GM21825 (cell line): ENCODE results near the gene DGCR2.
"Not testable (repeated sequence)": the region's sequence is repeated elsewhere in the genome, so short reads cannot be mapped to it uniquely, and the experiment has no call there.

Experiments used
- ATAC-seq: cut with Tn5 transposase; IDR thresholded peaks from one replicate; pipeline ENCODE4 v1.9.1; 2021; ENCODE audit warnings: mild to moderate bottlenecking, moderate library complexity; ENCODE audit not compliant: unreplicated experiment

DGCR2 gene

DNA sequence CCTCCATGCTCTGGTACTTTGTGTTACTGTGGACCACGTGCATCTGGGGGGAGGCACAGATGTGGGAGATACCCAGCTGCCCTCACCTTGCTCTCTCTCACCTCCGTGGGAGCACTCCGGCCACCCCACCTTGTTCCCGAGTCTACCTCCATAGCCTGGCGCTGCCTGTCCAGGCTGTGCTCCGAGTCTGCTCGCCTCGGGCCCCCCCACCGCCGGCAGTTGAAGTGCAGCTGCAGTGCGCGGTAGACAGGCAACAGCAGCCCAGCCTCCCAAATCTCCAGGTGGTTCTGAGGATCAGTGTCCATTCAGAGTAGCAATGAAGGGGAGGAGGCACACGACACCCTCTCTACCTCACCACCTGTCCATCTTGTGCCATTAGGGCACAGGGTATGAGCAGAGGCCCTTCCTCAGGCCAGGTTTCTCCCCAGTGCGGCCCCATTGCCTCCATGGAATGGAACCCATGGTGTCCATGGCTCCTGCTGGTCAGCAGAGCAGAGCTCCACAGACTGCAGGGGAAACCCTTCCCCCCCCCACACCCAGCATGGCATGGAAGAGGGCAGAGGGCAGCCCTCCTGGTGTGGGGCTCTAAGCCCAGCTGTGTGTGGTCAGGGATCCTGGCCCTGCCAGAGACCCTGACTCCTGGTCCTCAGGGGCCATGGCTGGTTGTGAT is 89.2 kb downstream of the DGCR2 start:
- ATAC-seq = not testable (repeated sequence)

DNA sequence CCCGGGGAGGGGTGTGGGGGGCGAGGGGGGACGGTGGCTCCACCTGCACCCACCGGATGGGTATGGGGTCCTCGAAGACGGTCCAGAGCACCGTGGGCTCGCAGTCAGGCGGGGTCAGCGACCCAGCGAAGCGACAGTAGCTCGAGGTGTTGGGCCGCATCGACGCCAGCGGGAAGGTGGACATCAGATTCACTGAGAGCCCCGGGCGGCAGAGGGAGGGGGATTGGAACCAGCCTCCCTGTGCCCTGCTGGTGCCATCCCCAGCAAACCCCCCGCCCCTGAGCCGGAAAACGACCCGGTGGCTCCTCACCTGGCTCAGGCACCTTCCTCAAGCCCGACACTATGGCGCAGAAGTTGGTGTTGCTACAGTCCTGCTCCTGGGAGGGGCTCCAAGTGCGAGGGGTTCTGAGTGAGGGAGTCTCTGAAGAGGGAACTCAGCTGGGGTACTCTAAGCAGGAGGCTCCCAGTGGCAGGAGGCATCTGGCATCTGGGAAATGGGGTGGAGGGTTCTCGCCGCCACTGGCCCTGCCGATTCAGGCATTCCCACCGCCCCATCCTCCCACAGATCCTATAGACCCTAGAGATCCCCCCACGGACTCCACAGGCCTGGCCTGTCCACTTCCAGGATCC is 89.9 kb downstream of the DGCR2 start:
- ATAC-seq = not testable (repeated sequence)

DNA sequence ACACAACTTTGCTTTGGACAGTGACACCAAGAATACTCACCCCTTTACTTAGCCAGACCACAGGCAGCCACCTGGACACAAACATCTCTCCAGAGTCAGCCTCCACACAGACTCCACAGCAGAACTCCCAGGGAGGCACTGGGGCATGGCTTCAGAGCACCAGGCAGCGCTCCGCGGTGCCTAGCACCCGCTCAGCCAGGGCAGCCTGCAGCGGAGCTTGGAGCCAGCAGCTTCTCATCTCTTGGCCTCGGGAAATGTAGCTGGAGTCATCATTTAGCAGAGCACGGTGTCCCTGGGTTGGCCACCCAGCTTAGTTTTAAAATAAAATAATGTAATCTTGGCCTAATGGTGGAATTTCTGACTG is 91.3 kb downstream of the DGCR2 start:
- ATAC-seq = not testable (repeated sequence)

DNA sequence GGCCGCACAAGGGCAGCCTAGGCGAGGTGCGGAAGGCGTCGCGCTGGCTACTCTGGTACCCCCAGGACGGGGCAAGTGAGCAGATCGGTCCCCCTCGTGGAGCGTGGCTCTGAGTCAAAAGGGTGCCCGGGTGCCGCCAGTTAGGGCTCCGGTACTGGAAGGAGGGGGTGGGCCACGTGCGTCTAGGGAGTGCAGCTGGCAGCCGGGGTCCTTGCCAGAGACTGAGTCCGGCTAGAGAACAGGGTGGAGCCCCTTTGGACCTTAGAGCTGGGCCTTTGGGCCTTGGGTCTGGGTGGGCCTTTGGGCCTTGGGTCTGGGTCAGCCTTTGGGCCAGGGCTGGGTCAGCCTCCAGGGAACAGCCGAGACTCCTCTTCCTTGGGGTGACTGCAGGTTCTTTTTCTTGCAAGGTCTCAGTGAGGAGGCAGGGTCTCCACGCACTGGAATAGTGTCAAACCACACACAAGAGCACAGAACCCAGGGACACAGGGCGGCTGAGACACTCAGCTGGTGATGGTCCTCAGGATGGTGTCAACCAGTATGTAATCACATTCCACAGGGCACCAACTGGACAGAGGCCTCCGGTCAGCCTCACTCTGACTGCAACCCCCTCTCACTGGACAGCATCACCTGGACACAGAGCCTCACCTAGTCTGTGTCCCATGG is 91.9 kb downstream of the DGCR2 start:
- not testable (repeated sequence) for ATAC-seq

DNA sequence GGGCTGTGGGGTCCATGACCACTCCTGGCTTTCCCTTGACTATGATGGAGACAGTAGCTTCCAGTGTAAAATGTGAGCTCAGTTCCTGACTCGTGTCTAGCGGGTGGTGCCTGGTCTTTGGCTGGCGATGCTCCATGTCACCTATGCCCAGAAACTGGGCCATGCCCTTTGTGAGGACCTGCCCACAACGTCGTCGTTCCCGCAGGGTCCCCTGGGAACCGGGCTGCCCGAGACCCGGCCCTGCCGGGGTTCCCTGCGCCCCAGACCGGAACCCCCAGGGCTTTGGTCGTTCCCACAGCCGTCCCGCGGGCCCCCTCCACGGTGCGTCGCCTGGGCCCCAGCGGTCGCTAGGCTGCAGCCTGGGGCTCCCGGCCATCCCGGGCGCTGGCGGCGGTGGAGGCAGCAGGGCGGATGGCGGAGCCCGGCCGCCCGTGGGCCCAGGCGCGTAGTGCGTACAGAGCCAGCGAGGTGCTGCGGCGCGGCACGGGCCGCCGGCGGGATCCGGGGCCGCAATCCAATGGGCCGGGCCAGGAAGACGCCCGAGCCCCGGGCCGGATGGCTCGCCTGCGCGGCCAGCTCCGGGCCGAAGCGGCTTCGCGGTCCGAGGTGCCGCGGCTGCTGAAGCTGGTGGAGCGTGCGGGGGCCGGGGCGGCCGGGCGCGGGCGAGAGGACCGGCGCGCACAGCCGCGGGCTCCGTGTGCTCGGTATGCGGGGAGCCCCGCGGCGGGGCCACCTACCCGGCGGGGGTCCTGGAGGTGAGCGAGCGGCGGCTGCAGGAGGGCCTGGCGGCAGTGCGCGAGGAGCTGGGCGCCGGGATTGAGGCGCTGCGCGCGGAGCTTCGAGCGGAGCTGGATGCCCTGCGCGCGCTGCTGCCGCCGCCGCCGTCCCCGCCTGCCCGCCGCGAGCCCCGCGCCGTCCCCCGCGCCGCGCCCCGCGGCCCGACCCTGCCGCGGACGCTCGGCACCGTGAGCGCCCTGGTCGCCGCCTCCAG is 92.8 kb downstream of the DGCR2 start:
- not testable (repeated sequence) for ATAC-seq

DNA sequence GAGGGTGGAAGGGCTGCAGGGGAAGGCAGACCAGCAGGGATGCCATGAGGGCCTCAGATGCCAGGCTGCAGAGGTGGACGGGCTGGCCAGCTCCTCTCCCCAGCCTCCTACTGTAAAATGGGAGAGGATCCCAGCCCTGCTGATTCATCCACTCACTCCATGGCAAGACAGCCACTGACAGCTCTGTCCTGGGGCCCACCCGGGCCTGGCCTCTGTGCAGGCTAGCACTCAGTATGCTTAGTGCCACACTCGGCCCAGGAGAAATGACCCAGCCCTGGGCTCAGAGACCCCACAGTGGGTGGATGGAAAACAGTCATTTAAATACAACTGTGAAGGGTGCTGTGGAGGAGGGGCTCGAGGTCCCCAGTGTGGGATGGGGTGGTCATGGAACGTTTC is 94.2 kb downstream of the DGCR2 start:
- ATAC-seq = not testable (repeated sequence)

DNA sequence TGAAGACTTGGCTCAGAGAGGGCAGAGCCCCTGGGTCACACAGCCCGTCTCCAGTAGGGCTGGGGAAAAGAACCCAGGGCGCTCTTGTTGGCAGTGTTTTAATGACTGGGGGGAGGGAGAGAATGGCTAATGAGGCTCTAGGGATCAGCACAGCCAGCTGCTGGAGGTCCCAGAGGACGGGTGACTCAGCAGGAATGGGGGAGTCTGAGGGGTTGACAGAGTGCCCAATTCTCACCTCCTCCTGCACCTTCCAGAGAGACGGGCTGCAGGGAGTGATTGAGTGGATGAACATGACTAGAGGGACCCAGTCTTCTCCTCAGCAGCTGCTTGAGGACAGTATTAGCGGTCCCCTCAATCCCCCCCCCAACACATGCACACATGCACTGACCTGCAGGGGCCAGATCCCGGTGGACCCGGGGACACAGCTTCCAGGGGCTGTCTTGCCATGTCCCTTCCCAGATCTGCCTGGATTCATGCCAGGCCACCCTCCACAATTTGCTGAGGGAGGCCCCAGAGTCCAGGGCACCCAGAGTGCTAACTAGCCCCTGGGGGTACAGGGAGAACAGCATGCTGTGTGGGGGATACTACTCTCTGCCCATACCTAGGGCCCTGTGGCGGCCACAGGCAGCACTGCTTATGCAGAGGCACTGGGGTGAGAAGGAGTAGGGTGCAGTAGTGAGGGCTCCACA is 94.7 kb downstream of the DGCR2 start:
- not testable (repeated sequence) for ATAC-seq

DNA sequence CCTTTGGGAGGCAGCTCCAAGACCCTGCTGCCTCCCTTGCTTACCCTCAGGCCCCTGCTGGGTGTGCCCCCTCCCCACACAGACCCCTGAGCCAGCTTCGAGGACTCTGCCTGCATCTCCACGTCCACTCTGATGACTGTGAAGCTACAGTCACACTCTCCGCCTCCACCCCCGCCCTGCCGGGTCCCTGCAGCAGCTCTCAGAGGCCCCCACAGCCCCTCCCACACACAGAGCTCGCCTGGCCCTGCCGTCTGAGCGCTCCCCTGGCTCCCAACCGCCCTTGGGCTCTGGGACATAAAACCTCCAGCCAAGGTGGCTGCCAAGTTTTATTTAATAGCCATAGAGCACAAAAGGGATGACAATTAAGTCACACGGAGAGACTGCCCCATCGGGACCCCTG is 96.1 kb downstream of the DGCR2 start:
- ATAC-seq = not testable (repeated sequence)

DNA sequence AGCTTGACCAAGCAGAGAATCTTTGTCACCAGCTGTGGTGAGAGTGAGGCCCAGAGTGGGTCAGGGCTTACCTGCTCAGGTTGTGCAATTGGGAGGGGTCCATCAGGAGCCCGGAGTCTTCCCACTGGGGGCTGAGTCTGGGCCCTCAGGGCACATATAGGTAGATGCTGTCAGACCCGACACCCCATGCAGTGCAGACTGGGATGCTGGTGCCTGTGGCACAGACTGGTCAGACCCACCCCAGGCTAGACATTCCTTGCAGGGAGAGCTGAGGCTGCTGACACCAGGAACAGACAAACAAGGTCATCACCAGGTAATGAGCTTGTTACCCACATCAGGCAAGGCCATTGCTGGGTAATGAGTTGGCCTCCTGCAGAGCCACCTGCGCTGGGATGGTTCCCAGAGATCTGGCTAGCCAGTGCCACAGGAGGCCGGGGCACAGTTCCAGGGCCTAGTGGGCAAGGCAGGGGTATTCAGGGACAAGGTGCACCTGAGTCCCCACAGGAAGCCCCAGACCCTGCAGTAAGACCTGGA is 97.2 kb downstream of the DGCR2 start:
- ATAC-seq = not testable (repeated sequence)

DNA sequence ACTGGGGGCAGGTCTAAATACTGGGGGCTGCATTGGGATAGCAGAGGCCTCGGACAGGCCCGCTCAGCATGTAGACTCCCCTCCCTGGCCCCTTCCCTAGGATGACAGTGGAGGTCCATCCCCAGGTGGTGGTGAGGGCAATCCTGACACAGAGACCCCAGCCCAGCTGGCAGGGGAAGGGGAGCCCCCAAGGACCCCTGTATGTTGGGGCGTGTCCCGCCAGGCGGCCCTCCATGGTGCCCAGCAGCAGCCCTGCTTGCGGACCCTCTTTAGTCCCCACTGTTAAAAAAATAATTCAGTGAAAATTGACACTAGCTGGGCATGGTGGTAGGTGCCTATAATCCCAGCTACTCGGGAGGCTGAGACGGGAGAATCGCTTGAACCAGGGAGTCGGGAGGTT is 98.3 kb downstream of the DGCR2 start:
- not testable (repeated sequence) for ATAC-seq

DNA sequence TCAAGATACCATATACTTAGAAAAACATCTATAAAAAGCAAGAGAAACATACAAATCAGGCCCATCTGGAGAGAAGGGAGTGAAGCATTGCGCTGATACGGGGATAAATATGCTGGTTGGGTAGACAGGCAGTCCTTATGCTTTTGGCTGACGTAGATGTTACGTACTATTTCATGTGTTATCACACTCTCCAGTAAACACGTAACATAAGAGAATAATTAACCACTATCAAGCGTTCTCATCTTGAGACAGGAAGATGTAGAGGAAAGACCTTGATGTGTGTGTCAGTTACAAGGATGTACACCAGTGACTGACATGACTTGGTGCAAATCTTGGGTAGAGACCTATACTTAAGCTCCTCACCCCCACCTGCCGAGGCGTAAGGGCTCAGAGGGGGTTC is 99.5 kb downstream of the DGCR2 start:
- ATAC-seq = no peak

DNA sequence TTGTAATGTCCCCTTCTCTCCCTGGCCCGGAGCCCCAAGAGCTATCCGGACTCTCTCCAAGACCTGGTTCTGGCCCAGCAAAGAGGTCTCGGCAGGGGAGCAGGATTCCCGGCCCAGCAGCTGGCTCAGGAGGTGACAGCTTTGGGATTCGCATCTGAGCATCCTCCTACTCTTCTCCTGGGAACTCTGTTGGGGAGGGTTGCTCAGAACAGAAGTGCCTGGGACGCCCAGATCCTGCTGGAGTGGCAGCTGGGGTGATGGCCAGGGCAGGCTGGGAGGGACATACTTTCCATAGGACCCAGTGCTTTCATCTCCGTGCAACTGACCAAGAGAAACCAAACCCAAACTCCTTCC is 102.6 kb downstream of the DGCR2 start:
- no peak for ATAC-seq

DNA sequence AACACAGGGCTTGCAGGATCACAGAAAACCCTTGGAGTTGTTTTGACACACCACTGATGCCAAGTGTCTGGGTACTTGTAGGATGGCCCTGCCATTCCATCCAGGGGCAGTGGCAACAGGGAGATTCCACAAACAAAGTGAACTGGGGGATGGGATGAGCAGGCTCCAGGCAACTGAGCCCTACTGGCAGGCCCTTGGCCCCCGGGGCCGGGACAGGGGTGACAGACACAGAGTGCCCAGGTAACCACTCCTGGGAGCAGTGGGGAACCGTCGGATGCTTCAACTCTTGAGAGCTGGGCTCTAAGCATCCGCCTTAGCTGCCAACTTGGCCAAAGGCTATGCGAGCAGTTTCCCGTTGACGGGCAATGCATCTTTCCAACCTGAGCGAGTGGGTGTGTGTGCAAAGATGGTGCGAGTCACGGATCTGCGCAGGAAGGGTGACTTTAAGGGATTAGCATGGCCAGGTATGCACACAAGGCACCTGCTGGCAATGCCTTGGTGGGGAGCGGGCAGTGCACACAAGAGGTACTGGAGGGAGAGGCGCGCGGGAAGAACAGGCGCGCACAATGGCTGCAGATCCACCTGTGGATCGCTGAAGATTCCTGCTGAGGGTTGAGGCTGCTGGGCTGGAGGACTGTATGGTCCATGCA is 103.1 kb downstream of the DGCR2 start:
- no peak for ATAC-seq

DNA sequence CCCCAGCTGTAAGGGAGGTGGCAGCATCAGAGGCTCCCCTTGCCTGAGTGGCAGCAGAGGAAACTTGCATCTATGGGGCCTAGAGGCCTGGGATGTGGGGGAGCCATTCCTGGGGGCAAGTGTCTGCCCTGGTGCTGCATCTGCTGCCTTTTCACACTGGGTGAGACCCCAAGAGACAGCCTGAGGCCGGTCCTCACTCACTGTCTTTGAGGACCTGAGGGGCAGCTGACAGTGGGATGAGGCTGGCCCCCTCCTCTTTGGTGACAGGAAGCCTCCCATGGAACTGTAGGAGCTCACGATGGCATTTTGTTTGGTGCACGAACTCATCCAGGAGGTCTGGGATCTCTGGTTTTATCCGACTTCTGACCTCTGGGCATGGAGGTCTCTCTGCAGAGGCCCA is 104.0 kb downstream of the DGCR2 start:
- no peak for ATAC-seq

DNA sequence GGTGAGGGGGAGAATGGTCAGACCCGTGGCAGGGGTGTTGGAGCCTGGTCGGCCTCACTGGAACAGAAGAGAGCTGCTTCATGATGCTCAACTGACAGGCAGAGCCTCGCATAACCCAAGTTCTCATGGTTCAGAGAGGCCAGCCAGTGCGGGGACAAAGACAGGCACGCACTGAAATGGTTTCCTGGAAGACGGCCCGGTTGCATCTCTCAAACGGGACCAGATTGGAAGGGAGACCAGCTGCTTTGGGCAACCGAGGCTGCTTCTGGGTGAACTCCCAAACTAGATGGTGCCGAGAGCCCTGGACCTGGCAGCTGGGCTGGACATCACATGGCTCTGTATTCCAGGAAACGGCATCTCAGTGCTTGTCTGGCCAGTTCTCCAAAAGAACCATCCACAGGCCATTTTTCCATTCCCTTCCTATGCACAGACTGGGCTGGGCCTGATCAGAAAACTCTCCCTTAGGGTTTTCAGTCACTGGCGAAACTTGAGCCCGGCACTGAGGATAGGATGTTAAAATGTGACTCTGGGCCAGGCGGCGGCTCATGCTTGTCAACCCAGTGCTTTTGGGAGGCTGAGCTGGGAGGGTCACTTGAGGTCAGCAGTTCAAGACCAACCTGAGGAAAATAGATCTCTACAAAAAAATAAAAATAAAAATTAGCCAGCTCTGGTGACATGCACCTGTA is 106.0 kb downstream of the DGCR2 start:
- no peak for ATAC-seq

DNA sequence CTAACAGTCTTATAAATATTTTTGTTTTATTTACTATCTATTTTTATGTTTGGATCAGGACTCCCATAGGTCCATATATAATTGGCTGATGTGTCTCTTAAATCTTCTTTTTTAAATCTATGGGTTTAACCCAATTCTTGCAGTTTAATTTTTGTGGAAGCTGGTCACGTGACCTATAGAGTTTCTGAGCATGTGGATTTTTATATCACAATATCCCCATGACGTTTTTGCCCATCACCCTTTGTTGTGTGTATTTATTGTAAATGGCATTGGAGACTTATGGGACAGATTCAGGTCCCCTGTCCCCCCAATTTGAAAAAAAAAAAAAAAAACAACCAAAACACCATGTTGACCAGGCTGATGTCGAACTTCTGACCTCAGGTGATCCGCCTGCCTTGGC is 107.3 kb downstream of the DGCR2 start:
- ATAC-seq = no peak

DNA sequence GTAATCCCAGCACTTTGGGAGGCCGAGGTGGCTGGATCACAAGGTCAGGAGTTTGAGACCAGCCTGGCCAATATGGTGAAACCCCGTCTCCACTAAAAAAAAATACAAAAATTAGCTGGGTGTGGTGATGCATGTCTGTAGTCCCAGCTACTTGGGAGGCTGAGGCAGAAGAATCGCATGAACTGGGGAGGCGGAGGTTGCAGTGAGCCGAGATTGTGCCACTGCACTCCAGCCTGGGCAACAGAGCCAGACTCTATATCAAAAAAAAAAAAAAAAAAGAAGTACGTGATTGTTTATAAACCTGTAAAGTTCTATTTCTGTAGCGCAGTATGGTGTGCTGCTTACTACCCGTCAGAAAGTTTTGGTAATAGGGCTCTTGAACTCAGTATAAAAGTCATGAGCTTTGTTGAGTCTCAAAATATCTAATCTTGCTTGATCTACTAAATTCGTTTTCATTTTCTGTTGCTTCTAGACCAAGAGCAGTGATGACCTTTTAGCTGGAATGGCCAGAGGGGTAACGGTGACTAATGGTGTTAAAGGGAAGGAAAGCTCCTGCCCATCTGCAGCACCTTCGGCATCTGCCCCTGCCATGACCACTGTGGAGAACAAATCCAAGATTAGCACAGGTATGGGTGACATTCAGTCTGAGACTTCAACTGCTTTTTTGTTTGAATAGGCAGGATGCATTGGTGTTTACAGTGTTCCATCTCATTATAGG is 108.2 kb downstream of the DGCR2 start:
- ATAC-seq = not testable (repeated sequence)

DNA sequence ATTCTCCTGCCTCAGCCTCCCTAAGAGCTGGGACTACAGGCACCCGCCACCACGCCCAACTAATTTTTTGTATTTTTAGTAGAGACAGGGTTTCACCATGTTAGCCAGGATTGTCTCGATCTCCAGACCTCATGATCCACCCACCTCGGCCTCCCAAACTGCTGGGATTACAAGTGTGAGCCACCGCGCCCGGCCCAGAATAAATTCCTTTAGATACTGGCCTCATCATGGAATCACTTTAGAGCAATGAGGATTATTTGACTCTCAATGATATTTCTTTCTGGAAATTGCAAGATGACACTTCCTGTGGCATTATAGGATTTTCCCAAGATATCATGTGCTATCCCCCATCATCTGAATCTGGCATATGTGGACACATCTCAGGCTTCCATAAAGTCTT is 108.8 kb downstream of the DGCR2 start:
- not testable (repeated sequence) for ATAC-seq
